ENCODE results near the gene ENG. TPM values are rescaled to one million over a fixed set of nuclear protein-coding genes. Genes with fewer than 3 reads are reported as not detected.

ENG gene
- total RNA-seq, 4 donors from 2014 or later = 34.3 to 200 (median 120) TPM

DNA sequence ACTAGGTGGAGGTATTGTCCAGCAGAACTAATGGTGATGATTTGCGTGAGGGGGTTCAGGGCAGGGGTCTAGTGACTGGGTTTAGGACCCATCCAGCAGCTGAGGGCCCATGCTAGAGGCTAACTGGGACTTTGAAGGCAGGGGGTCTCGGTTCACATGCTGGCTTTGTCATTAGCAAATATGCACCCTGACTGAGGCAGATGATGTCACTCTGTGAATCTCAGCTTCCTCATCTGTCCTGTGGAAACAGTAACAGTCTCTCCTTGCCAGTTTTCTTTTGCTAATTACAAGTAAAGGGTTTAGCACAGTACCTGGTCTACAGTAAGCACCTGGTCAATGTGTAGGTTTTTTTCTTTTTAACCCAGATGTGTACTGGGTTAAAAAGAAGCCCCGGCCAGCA is 81.2 kb downstream of the ENG start:
- ATAC-seq (ENCODE audit: low FRiP score) (no peak), DNase-seq (ENCODE audit: low spot score) (no peak)
- no peak for TF ChIP-seq CTCF (IDR thresholded peaks at IDR 0.05)

DNA sequence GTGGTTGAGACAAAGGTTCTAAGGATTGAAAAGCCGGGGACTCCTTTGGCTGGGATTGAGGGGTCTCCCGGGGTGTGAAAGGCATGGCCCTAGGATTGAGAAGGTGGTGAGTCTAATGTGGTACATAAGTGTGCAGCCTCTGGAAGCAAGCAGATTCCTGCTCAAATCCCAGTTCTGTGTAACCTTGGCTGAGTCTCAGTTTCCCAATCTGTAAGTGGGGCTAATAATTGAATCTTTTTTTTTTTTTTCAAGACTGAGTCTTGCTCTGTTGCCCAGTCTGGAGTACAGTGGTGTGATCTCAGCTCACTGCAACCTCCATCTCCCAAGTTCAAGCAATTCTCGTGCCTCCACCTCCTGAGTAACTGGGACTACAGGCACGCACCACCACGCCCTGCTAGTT is 81.9 kb downstream of the ENG start:
- TF ChIP-seq CTCF (IDR thresholded peaks at IDR 0.05) = no peak
- DNase-seq (ENCODE audit: low spot score) (no peak), ATAC-seq (ENCODE audit: low FRiP score) (no peak)

GRCh38 chr9:127771570-127772189 is 82.8 kb downstream of the ENG start:
- DNase-seq (ENCODE audit: low spot score) (no peak), ATAC-seq (ENCODE audit: low FRiP score) (no peak)
- no peak for TF ChIP-seq CTCF (IDR thresholded peaks at IDR 0.05)

DNA sequence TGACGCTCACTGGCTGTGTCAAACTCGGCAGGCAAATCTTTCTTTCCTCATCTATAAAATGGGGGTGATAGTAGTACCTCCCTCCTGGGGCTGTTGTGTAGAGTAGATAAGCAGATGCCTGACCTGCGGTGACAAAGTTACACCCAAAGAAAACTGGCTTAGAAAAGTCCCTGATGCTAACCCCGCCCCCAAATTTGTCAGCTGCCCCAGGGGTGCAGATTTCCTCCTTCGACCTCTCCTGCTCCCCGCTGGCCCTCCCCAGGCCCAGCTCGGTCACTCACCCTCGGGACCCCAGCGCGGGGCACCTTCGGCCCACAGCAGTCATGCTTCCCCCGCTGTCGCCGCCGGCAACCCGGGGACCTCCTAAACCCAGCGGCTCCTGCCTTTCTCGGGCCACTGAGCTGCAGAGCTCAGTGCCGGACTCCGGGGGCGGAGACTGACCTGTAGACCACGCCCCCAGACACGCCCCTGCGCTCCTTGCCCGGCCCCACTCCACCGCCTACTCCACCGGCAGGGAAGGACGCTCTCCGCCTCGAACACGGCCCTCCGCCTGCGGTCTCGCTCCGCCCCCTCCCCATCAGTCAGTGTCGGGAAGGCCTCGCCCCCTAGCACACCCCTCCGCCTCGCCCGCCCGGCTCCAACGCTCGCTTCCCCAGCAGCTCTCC is 83.4 kb downstream of the ENG start:
- no peak for TF ChIP-seq CTCF (IDR thresholded peaks at IDR 0.05)
- ATAC-seq (ENCODE audit: low FRiP score) = peak; percentile 100
- peak; percentile 95 for DNase-seq (ENCODE audit: low spot score)

GRCh38 chr9:127770583-127770904 is 83.9 kb downstream of the ENG start:
- DNase-seq (ENCODE audit: low spot score) (no peak), ATAC-seq (ENCODE audit: low FRiP score) (no peak)
- no peak for TF ChIP-seq CTCF (IDR thresholded peaks at IDR 0.05)

- ATAC-seq (ENCODE audit: low FRiP score) (no peak), DNase-seq (ENCODE audit: low spot score) (no peak)
- TF ChIP-seq CTCF (IDR thresholded peaks at IDR 0.05) = no peak
Measured at GRCh38 chr9:127769929-127770582, 84.4 kb downstream of the ENG start.

GRCh38 chr9:127769101-127769500 is 85.4 kb downstream of the ENG start:
- DNase-seq (ENCODE audit: low spot score) = no peak
- no peak for TF ChIP-seq CTCF (IDR thresholded peaks at IDR 0.05)
- no peak for ATAC-seq (ENCODE audit: low FRiP score)
